Loucy (cell line): ENCODE results near the gene MOCS3.

Experiments
- H2AFZ ChIP-seq: fragments of 200-600 bp; sonication (generic); 2 replicates; pipeline ENCODE4 v1.6.0; 2016; ENCODE audit warnings: antibody characterized with exemption, mild to moderate bottlenecking, low read length, moderate library complexity
- H3F3A ChIP-seq: fragments of 200-600 bp; 2 replicates; pipeline ENCODE4 v1.6.0; 2016; ENCODE audit warnings: antibody characterized with exemption, low read depth, mild to moderate bottlenecking
- H3K27me3 ChIP-seq: fragments of 200-600 bp; sonication (generic); 2 replicates; pipeline ENCODE4 v1.6.1; 2014; ENCODE audit warnings: low read length, mild to moderate bottlenecking; ENCODE audit not compliant: insufficient read depth, poor library complexity, severe bottlenecking
- H3K36me3 ChIP-seq: fragments of 200-600 bp; sonication (generic); 2 replicates; pipeline ENCODE4 v1.6.1; 2016; ENCODE audit warnings: low read length; ENCODE audit not compliant: insufficient read depth
- H3K4me1 ChIP-seq: fragments of 200-600 bp; sonication (generic); 2 replicates; pipeline ENCODE4 v1.5.1; 2014; ENCODE audit warnings: low read length, mild to moderate bottlenecking; ENCODE audit not compliant: insufficient read depth, poor library complexity, severe bottlenecking
- H3K4me2 ChIP-seq: fragments of 200-600 bp; sonication (generic); 2 replicates; pipeline ENCODE4 v1.6.0; 2014; ENCODE audit warnings: antibody characterized with exemption, low read length, low read depth, mild to moderate bottlenecking; ENCODE audit not compliant: poor library complexity, severe bottlenecking
- H3K4me3 ChIP-seq: fragments of 200-600 bp; sonication (generic); 2 replicates; pipeline ENCODE4 v1.5.1; 2014; ENCODE audit warnings: low read length, mild to moderate bottlenecking, mixed read lengths; ENCODE audit not compliant: poor library complexity, severe bottlenecking
- H3K79me2 ChIP-seq: fragments of 200-600 bp; sonication (generic); 2 replicates; pipeline ENCODE4 v1.6.1; 2014; ENCODE audit warnings: low read length; ENCODE audit not compliant: insufficient read depth
- H3K9ac ChIP-seq: fragments of 200-600 bp; sonication (generic); 2 replicates; pipeline ENCODE4 v1.6.0; 2014; ENCODE audit warnings: mild to moderate bottlenecking, low read depth, low read length, moderate library complexity; ENCODE audit not compliant: poor library complexity, severe bottlenecking
- H3K9me2 ChIP-seq: fragments of 200-600 bp; sonication (generic); replicated peaks from 2 replicates; pipeline ENCODE4 v1.6.1; 2016; ENCODE audit warnings: low read depth, low read length, mixed read lengths
- H3K9me3 ChIP-seq: fragments of 200-600 bp; sonication (generic); 2 replicates; pipeline ENCODE4 v1.6.1; 2014; ENCODE audit warnings: mild to moderate bottlenecking, antibody characterized with exemption, low read length, low read depth; ENCODE audit not compliant: insufficient read depth
- H4K20me1 ChIP-seq: fragments of 200-600 bp; sonication (generic); 2 replicates; pipeline ENCODE4 v1.6.0; 2014; ENCODE audit warnings: antibody characterized with exemption, low read length, mild to moderate bottlenecking; ENCODE audit not compliant: insufficient read depth, poor library complexity, severe bottlenecking
- EZH2phosphoT487 ChIP-seq: fragments of 200-600 bp; IDR thresholded peaks from 2 replicates; pipeline ENCODE4 v1.6.1; 2018; ENCODE audit warnings: antibody characterized with exemption, mild to moderate bottlenecking, moderate library complexity, borderline replicate concordance
- TF ChIP-seq, protein P1 (sequence below): fragments of 200-600 bp; sonication (generic); conservative IDR thresholded peaks from 2 replicates; pipeline ENCODE4 v1.5.1; 2014; ENCODE audit warnings: mild to moderate bottlenecking, antibody characterized with exemption, low read length

MOCS3 gene

DNA sequence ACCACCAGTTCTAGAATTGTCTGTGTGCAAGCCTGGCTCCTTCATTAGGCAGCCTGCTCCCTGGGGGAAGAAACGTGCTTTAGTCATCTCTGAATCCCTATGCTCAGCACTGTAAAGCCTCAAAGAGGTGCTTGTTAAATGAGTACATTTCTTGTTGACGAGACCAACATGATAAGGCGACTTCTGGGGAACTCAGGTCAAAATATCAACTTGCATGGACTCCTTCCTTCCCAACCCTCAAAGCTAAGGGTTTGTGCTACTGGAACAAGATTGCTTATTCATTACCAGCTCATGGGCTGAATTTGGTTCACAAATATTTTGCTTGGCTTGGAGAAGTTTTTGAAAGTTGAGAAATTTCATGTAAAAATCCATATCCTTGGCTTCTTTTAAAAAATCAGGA is 53.7 kb downstream of the MOCS3 start:
- Histone ChIP-seq H3K4me2 (no peak overlapping the region), H2AFZ (no peak overlapping the region), H3F3A (no peaks in the 10 kb centered on the region), H4K20me1 (no peaks in the 10 kb centered on the region), H3K4me1 (no peaks in the 10 kb centered on the region), H3K9ac (no peak overlapping the region), H3K9me2 (no peaks in the 10 kb centered on the region), H3K9me3 (no peaks in the 10 kb centered on the region), H3K36me3 (no peaks in the 10 kb centered on the region), H3K27me3 (no peaks in the 10 kb centered on the region), H3K4me3 (no peak overlapping the region), H3K79me2 (no peaks in the 10 kb centered on the region)
- TF ChIP-seq, protein P1, sequence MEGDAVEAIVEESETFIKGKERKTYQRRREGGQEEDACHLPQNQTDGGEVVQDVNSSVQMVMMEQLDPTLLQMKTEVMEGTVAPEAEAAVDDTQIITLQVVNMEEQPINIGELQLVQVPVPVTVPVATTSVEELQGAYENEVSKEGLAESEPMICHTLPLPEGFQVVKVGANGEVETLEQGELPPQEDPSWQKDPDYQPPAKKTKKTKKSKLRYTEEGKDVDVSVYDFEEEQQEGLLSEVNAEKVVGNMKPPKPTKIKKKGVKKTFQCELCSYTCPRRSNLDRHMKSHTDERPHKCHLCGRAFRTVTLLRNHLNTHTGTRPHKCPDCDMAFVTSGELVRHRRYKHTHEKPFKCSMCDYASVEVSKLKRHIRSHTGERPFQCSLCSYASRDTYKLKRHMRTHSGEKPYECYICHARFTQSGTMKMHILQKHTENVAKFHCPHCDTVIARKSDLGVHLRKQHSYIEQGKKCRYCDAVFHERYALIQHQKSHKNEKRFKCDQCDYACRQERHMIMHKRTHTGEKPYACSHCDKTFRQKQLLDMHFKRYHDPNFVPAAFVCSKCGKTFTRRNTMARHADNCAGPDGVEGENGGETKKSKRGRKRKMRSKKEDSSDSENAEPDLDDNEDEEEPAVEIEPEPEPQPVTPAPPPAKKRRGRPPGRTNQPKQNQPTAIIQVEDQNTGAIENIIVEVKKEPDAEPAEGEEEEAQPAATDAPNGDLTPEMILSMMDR: no peak
- TF ChIP-seq EZH2phosphoT487: no peak
